ENCODE measurements around the gene ZBTB26. TPM values are rescaled to one million over a fixed set of nuclear protein-coding genes. Genes with fewer than 3 reads are reported as not detected.
"Not testable (repeated sequence)": the region's sequence is repeated elsewhere in the genome, so short reads cannot be mapped to it uniquely, and the experiment has no call there.

The ZBTB26 gene
- total RNA-seq, 1 donor from 2014 or later: 8.2 TPM

GRCh38 chr9:122875523-122875922 lies 55.8 kb downstream of the ZBTB26 start:
- ATAC-seq: no peak
- no peaks in the 10 kb centered on the region for H3K9me3 ChIP-seq

GRCh38 chr9:122867276-122867675 lies 64.0 kb downstream of the ZBTB26 start:
- H3K36me3 ChIP-seq: peaks cover 42% of the 10 kb centered on the region
- ATAC-seq; H3K27ac ChIP-seq; H3K27me3 ChIP-seq; H3K9me3 ChIP-seq; intact Hi-C loops (cut with DNase I); DNase-seq; H3K4me1 ChIP-seq; H3K4me3 ChIP-seq: not testable (repeated sequence)

More at GRCh38 chr9:122875523-122875922, 55.8 kb downstream of the ZBTB26 start:
- no peak for DNase-seq
- Histone ChIP-seq H3K27me3 (no peaks in the 10 kb centered on the region), H3K36me3 (peaks cover 88% of the 10 kb centered on the region), H3K4me3 (no peak overlapping the region), H3K27ac (no peak overlapping the region), H3K4me1 (no peaks in the 10 kb centered on the region)
- intact Hi-C loops (cut with DNase I): no loop called here
- TF ChIP-seq, protein P1, sequence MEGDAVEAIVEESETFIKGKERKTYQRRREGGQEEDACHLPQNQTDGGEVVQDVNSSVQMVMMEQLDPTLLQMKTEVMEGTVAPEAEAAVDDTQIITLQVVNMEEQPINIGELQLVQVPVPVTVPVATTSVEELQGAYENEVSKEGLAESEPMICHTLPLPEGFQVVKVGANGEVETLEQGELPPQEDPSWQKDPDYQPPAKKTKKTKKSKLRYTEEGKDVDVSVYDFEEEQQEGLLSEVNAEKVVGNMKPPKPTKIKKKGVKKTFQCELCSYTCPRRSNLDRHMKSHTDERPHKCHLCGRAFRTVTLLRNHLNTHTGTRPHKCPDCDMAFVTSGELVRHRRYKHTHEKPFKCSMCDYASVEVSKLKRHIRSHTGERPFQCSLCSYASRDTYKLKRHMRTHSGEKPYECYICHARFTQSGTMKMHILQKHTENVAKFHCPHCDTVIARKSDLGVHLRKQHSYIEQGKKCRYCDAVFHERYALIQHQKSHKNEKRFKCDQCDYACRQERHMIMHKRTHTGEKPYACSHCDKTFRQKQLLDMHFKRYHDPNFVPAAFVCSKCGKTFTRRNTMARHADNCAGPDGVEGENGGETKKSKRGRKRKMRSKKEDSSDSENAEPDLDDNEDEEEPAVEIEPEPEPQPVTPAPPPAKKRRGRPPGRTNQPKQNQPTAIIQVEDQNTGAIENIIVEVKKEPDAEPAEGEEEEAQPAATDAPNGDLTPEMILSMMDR (IDR thresholded peaks at IDR 0.05): no peak

DNA sequence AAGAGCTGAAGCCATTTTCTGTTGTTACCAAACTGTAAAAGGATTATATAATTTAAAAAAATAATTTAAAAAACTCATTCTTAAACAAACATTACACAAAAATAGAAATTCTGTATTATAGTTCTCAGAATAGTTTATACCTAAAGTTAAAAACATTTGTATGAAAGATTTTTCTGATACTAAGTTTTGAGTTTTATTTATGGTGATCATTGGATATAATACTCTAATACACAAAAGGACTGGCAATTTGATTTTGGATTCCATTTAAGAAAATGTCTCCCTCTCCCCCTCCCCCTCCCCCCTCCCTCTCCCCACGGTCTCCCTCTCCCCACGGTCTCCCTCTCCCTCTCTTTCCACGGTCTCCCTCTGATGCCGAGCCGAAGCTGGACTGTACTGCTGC lies 65.2 kb downstream of the ZBTB26 start:
- Histone ChIP-seq H3K27ac (no peak overlapping the region), H3K27me3 (no peaks in the 10 kb centered on the region), H3K9me3 (no peaks in the 10 kb centered on the region), H3K4me3 (no peak overlapping the region), H3K4me1 (no peaks in the 10 kb centered on the region), H3K36me3 (peaks cover 42% of the 10 kb centered on the region)
- DNase-seq: no peak
- intact Hi-C loops (cut with DNase I): no loop called here
- TF ChIP-seq, protein P1 (IDR thresholded peaks at IDR 0.05): no peak
- no peak for ATAC-seq

Other genes starting within 250 kb of the ZBTB26 start
- not detected for gene OR1L4, start 207.5 kb downstream of the ZBTB26 start, total RNA-seq
- gene OR1L6, start 189.2 kb downstream of the ZBTB26 start, total RNA-seq: not detected
- not detected for gene OR5C1, start 142.6 kb downstream of the ZBTB26 start, total RNA-seq
- not detected for gene OR1K1, start 131.4 kb downstream of the ZBTB26 start, total RNA-seq
- gene PDCL, start 102.9 kb downstream of the ZBTB26 start, total RNA-seq: 24.2 TPM
- 44.3 TPM for gene RC3H2, start 26.2 kb downstream of the ZBTB26 start, total RNA-seq
- gene ZBTB6, start 18.2 kb downstream of the ZBTB26 start, total RNA-seq: 8.0 TPM
- 58.6 TPM for gene RABGAP1, start 9.5 kb upstream of the ZBTB26 start, total RNA-seq
- 3.3 TPM for gene GPR21, start 102.2 kb upstream of the ZBTB26 start, total RNA-seq

Measured in upper lobe of right lung (tissue), 1 donor.